Measurements from ENCODE around the gene OR2T1.

The OR2T1 gene

DNA sequence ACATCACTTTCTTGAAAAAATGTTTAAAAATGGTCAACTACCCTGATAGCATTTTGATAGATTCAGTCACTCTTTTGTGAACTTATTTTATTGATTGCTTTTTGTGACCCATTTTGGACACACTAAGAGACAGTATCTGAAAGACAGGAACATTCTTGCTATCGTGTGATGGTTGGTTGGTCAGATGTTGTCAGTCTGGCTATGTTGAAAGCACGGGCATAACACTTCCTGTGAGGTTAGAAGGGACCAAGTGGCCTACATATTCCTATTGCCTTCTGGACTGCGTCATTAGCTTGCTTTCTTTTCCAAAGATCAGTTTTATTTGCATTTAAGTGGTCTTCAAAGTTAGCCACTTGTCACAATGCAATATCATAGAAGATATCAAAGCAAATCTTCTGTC is 25.9 kb upstream of the OR2T1 start:
- no peak for DNase-seq (ENCODE audit: low read depth)
- TF ChIP-seq, protein P1, sequence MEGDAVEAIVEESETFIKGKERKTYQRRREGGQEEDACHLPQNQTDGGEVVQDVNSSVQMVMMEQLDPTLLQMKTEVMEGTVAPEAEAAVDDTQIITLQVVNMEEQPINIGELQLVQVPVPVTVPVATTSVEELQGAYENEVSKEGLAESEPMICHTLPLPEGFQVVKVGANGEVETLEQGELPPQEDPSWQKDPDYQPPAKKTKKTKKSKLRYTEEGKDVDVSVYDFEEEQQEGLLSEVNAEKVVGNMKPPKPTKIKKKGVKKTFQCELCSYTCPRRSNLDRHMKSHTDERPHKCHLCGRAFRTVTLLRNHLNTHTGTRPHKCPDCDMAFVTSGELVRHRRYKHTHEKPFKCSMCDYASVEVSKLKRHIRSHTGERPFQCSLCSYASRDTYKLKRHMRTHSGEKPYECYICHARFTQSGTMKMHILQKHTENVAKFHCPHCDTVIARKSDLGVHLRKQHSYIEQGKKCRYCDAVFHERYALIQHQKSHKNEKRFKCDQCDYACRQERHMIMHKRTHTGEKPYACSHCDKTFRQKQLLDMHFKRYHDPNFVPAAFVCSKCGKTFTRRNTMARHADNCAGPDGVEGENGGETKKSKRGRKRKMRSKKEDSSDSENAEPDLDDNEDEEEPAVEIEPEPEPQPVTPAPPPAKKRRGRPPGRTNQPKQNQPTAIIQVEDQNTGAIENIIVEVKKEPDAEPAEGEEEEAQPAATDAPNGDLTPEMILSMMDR (conservative IDR thresholded peaks at IDR 0.05; ENCODE audit: low read depth, low read length): no peak
- no peak overlapping the region for H3K4me3 ChIP-seq (ENCODE audit: low read length)

DNA sequence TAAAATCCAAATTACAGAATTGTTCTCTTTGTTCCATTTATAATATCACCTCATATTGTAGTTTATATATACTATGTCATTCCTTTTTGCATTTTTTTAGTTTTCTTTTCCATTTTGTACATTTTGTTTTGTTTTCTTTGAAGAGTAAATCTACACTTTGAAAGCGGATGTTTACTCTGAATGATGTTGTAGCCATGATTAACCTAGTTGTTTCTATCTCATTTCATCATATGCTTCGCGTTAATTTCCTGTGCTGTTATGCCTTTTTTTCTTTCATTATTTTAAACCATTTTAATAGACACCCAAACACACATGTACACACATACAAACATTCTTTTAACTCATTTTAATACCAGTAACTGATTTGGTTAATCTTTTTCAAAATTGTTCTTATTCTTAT is 22.0 kb upstream of the OR2T1 start:
- TF ChIP-seq, protein P1 (conservative IDR thresholded peaks at IDR 0.05; ENCODE audit: low read depth, low read length): no peak
- no peak overlapping the region for H3K4me3 ChIP-seq (ENCODE audit: low read length)
- no peak for DNase-seq (ENCODE audit: low read depth)

DNA sequence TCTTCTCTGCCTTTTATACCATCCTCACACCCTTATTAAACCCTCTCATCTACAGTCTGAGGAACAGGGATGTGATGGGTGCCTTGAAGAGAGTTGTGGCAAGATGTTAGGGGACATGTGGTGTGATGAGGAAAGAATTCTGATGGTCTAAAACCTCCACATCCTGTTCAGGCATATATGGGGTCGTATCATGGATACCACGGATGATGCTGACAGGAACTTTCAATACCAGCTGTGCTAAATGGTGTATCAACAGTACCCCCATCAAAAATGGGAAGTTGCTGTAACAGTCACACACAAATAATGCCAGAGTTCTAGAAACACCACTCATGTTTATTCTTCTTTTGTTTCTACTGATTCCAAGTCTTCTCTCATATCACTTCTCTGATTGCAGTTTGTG is 14.4 kb upstream of the OR2T1 start:
- TF ChIP-seq, protein P1 (conservative IDR thresholded peaks at IDR 0.05; ENCODE audit: low read depth, low read length): no peak

DNA sequence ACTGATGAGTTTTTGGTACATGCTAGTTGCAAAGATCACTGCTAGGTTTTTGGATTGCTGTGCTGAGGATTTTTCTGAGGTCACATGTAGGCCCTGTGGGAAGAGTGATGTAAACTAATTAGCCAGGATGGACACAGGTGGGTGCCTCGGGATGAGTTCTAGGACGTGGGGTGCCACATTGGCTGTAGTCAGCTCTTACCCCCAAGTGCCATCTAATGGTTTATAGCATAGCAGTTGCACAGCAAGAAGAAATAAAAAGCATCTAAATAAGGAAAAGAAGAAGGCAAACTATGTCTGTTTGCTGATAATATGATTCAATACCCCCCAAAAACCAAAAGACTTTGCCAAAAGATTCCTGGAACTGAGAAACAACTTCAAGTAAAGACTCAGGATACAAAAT is 9.8 kb upstream of the OR2T1 start:
- no peak overlapping the region for H3K4me3 ChIP-seq (ENCODE audit: low read length)
- TF ChIP-seq, protein P1 (conservative IDR thresholded peaks at IDR 0.05; ENCODE audit: low read depth, low read length): no peak
- DNase-seq (ENCODE audit: low read depth): no peak

More for the DNA sequence above, 14.4 kb upstream of the OR2T1 start:
- H3K4me3 ChIP-seq (ENCODE audit: low read length): no peak overlapping the region
- no peak for DNase-seq (ENCODE audit: low read depth)

DNA sequence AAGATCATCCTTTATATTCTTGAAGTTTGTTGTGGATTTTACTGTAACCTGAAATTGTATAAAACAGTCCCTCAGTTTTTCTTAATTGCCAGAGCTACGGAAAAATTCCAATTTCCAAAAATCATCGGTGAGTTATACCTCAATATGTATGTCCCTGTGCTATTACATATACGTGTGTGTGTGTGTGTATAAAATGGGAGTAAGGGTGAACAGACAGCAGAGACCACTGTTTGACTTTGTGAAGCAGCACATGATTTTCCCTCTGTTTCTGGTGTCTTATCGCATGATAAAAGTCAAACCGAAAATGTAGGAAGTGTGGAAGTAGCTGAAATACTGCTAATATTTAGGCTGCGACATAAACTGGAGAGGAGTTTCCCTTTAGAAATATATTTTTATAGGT is 1.2 kb downstream of the OR2T1 start:
- no peak for DNase-seq (ENCODE audit: low read depth)
- H3K4me3 ChIP-seq (ENCODE audit: low read length): no peak overlapping the region
- TF ChIP-seq, protein P1 (conservative IDR thresholded peaks at IDR 0.05; ENCODE audit: low read depth, low read length): no peak

DNA sequence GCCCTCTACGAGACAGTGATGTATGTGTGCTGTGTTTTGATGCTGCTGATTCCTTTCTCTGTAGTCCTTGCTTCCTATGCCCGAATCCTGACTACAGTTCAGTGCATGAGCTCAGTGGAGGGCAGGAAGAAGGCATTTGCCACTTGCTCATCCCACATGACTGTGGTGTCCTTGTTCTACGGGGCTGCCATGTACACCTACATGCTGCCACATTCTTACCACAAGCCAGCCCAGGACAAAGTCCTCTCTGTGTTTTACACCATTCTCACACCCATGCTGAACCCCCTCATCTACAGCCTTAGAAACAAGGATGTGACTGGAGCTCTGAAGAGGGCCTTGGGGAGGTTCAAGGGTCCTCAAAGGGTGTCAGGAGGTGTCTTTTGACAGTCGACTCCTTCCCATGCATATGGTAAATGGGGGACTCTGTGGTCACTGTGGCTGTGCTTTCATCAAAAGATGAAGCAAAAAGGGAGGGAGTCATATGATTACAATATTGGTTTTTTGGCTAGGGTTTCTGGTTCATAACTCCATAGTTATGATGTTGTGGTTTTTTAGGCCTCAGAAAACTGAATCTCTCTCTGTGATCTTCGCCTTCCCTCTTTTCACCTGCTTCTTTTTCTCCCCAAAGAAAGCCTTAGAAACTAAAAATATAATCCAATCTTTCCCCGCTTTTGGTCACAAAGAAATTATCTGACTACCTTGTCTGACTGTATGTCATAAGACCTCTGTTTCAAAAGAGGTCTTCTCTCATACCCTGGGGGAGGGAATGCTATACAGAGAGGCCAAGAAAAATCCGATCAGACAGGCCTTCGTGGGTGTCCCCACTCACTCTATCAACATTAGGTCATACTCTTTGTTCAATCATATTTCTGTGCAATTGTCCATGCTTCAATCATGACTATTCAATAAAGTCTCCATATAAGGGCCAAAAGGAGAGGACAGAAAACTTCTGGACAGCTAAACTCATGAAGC is 4.2 kb downstream of the OR2T1 start:
- no peak overlapping the region for H3K4me3 ChIP-seq (ENCODE audit: low read length)
- no peak for DNase-seq (ENCODE audit: low read depth)
- TF ChIP-seq, protein P1 (conservative IDR thresholded peaks at IDR 0.05; ENCODE audit: low read depth, low read length): no peak

DNA sequence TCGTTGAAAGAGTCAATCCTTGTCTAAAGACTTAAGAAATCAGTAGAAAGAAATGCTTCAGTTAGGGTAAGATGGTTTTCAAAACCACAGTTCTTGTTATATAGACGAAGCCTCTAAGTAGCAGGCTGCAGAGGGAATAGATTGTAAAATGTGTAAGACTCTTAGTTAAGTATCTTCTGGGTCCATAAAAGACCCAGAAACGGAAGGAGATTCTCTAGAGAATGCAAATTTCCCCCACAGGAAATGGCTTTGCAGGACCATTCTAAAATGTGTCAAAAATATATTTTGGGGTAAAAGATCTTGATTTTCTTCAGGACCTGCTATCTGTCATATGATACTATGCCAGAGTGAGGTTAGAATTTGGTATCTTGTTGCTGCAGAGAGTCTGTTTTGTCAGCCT is 13.4 kb downstream of the OR2T1 start:
- no peak for DNase-seq (ENCODE audit: low read depth)
- TF ChIP-seq, protein P1 (conservative IDR thresholded peaks at IDR 0.05; ENCODE audit: low read depth, low read length): no peak
- H3K4me3 ChIP-seq (ENCODE audit: low read length): no peak overlapping the region
